ENCODE results near the gene PICK1. TPM values are rescaled to one million over a fixed set of nuclear protein-coding genes. Genes with fewer than 3 reads are reported as not detected.

The PICK1 gene
- total and polyA plus RNA-seq, 2 of the 8 experiments (the other 6 are each of a cell fraction or from before 2014, with no cell fraction given), result 20.4 to 22.9 TPM

DNA sequence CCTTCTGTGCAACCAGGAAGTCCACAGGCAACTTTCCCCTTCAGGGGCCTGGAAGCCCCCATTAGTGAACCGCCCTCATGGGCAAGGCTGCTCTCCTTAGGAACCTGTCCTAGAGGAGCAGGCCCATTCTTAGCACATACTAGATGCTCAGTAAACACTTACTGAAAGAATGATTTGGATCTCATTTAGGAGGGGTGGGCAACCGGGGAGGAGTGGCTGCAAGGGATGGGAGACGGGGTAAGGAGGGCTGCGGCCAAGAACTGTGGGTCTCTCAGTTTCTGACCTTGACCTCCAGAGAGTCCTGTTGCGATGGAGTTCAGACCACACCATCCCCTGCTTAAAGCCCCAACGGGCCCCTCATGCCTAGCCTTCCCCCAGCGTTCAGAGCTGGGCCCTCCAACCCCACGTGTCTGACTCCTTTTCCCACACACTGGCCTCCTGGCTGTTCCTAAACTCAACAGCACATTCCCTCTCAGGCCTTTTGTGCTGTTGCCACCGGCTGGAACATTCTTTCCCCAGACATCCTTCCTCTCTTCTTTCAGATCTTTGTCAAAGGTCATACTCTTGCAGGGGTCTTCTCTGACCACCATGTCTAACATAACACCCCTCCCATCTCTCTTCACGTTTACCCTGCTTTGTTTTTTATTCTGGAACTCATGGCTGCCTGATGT, 20.7 kb upstream of the PICK1 start:
- H3K56ac ChIP-seq (replicated peaks; ENCODE audit: insufficient read length, low read depth, low read length), result no peak overlapping the region
- H2BK5ac ChIP-seq (ENCODE audit: low read depth, low read length), result no peak overlapping the region
- no peak overlapping the region for H3K4me3 ChIP-seq (ENCODE audit: extremely low read depth in 1 of 4, insufficient read depth in 2 of 4, low read depth in 3 of 4, low read length in 4 of 4)
- no peak for FAIRE-seq
- H3K9me3 ChIP-seq (ENCODE audit: insufficient read depth in 2 of 2, low read depth in 1 of 2, low read length in 1 of 2), result no peaks in the 10 kb centered on the region
- H3K4ac ChIP-seq (replicated peaks; ENCODE audit: insufficient read length, low read depth, low read length), result no peak overlapping the region
- no peaks in the 10 kb centered on the region for H4K20me1 ChIP-seq (replicated peaks in 1 of 2; ENCODE audit: control insufficient read depth in 1 of 2, insufficient read depth in 2 of 2, low read length in 2 of 2)
- H3K9ac ChIP-seq (replicated peaks in 1 of 4; ENCODE audit: extremely low read depth in 1 of 4, low read depth in 3 of 4, low read length in 3 of 4), result no peak overlapping the region
- ChIA-PET POLR2A (ENCODE audit: partially characterized antibody) (interaction anchor here (0.7 kb wide), 1 partner anchor 13 kb away, joined by 4 read pairs; no protein-coding TSS in a partner anchor), CTCF (ENCODE audit: partially characterized antibody) (interaction anchor here (1.5 to 1.7 kb wide), 2 partner anchors 16 to 28 kb away, joined by 4 to 5 read pairs; no protein-coding TSS in a partner anchor)
- no peak overlapping the region for H2BK120ac ChIP-seq (replicated peaks; ENCODE audit: low read depth, low read length)
- H2BK20ac ChIP-seq (ENCODE audit: low read length), result 0 out of 2 replicates have a peak overlapping the region, but pooled peaks have one; percentile 21
- H2AFZ ChIP-seq (ENCODE audit: low read length), result no peak overlapping the region
- peaks cover 0 to 24% (median 20%) of the 10 kb centered on the region in 4 experiments; a peak in 6 of 7 replicates for H3K4me1 ChIP-seq (replicated peaks in 1 of 4; ENCODE audit: control insufficient read depth in 3 of 4, insufficient read depth in 4 of 4, low read length in 3 of 4)
- H4K5ac ChIP-seq (ENCODE audit: insufficient read length, low read depth, low read length), result no peak overlapping the region
- no peak overlapping the region for H3K23ac ChIP-seq (ENCODE audit: insufficient read length)
- TF ChIP-seq KDM4A (IDR thresholded peaks at IDR 0.05; ENCODE audit: low read depth, low read length, severe bottlenecking), result no peak
- no peak for TF ChIP-seq SP1 (IDR thresholded peaks at IDR 0.05; ENCODE audit: low read depth, low read length)
- no peak for TF ChIP-seq TAF7 (optimal IDR thresholded peaks at IDR 0.05; ENCODE audit: borderline replicate concordance, low read depth, low read length)
- H3K79me2 ChIP-seq (ENCODE audit: control insufficient read depth in 1 of 2, insufficient read depth in 2 of 2, low read length in 2 of 2), result no peaks in the 10 kb centered on the region
- 87% methylated on average over 10 of the region's 10 CpGs; no CpG with 5 or more reads in 1 of the 2 experiments for WGBS, 2 experiments (ENCODE audit: extremely low coverage in 1 of 2, insufficient coverage in 1 of 2, insufficient read length in 1 of 2, insufficient replicate concordance in 2 of 2, low coverage in 1 of 2, low lambda C conversion rate in 2 of 2, missing lambda C conversion rate in 1 of 2)
- H4K8ac ChIP-seq (ENCODE audit: extremely low read depth, insufficient read depth, low read length), result no peak overlapping the region
- no peak overlapping the region for H4K91ac ChIP-seq (replicated peaks; ENCODE audit: insufficient read length, low read length)
- H3K14ac ChIP-seq (ENCODE audit: insufficient read length), result no peak overlapping the region
- no peak overlapping the region for H2BK15ac ChIP-seq (ENCODE audit: low read length)
- no peaks in the 10 kb centered on the region for H3K79me1 ChIP-seq (ENCODE audit: low read depth, low read length)
- no peak overlapping the region; the same call in 1 of the 2 replicates for H2AK5ac ChIP-seq (ENCODE audit: low read depth, low read length)
- H3K27ac ChIP-seq (ENCODE audit: low read depth, low read length), result no peak overlapping the region
- DNase-seq (ENCODE audit: low read depth in 1 of 2, low spot score in 2 of 2), result no peak
- H3K27me3 ChIP-seq (replicated peaks in 1 of 4; ENCODE audit: control insufficient read depth in 3 of 4, extremely low read depth in 1 of 4, insufficient read depth in 3 of 4, low read length in 3 of 4), result peaks cover 0 to 4% (median under 1%) of the 10 kb centered on the region in 4 experiments; a peak in 1 of 7 replicates
- no peaks in the 10 kb centered on the region; the same call in 1 of the 2 replicates for H3K23me2 ChIP-seq (ENCODE audit: low read depth, low read length)
- H3K36me3 ChIP-seq (ENCODE audit: control insufficient read depth in 2 of 4, insufficient read depth in 4 of 4, low read length in 3 of 4), result no peaks in the 10 kb centered on the region
- H2BK12ac ChIP-seq (ENCODE audit: low read depth, low read length), result peak overlapping the region; percentile 42; the same call in 1 of the 2 replicates
- no peak overlapping the region; the same call in 1 of the 2 replicates for H3K18ac ChIP-seq (ENCODE audit: extremely low read depth, low read length)
- no peak overlapping the region for H3K4me2 ChIP-seq (ENCODE audit: insufficient read depth in 1 of 2, low read depth in 2 of 2, low read length in 2 of 2)
